Body of pancreas (tissue), 4 donors: Measurements from ENCODE around the gene SNX25.

Experiments
- POLR2A ChIP-seq, 3 donors: fragments of 450-650 bp; IDR thresholded peaks; one replicate each; pipeline ENCODE4 v1.6.1; 2016; ENCODE audit warnings: antibody characterized with exemption in 3 of 3, mild to moderate bottlenecking in 2 of 3
- TF ChIP-seq, protein P1 (sequence below), 7 experiments: fragments of 450-650 bp in 4 of 7; fragments of 200-600 bp in 3 of 7; sonication (generic) in 3 of 7; IDR thresholded peaks; one replicate each; pipeline ENCODE4 v1.5.1; 2016 to 2019; ENCODE audit warnings: antibody characterized with exemption in 7 of 7

DNA sequence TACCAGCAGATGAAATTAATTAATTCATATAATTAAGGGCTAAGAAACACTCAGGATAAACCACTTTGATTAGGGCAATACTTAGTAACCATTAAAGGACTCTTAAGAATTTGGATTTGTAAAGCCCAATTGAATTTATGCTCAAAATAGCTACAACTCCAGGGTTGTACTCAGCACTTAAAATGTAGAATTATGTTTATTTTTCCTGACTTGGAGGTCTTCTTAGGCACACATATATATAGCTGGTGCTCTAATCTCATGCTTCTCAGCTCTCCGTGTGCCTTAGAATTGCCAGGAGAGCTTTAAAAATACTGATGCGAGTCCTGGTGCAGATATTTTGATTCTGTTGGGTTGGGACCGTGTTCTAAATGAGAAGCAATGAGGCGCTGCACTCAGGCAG, 77.6 kb downstream of the SNX25 start:
- TF ChIP-seq, protein P1, sequence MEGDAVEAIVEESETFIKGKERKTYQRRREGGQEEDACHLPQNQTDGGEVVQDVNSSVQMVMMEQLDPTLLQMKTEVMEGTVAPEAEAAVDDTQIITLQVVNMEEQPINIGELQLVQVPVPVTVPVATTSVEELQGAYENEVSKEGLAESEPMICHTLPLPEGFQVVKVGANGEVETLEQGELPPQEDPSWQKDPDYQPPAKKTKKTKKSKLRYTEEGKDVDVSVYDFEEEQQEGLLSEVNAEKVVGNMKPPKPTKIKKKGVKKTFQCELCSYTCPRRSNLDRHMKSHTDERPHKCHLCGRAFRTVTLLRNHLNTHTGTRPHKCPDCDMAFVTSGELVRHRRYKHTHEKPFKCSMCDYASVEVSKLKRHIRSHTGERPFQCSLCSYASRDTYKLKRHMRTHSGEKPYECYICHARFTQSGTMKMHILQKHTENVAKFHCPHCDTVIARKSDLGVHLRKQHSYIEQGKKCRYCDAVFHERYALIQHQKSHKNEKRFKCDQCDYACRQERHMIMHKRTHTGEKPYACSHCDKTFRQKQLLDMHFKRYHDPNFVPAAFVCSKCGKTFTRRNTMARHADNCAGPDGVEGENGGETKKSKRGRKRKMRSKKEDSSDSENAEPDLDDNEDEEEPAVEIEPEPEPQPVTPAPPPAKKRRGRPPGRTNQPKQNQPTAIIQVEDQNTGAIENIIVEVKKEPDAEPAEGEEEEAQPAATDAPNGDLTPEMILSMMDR (IDR thresholded peaks at IDR 0.05), result no peak
- no peak for TF ChIP-seq POLR2A (IDR thresholded peaks at IDR 0.05)
